HG02610 (cell line): ENCODE results near the gene FAM177B.

Experiments
- ATAC-seq: cut with Tn5 transposase; IDR thresholded peaks from one replicate; pipeline ENCODE4 v1.9.1; 2021; ENCODE audit warnings: mild to moderate bottlenecking, moderate library complexity; ENCODE audit not compliant: unreplicated experiment

Gene FAM177B

DNA sequence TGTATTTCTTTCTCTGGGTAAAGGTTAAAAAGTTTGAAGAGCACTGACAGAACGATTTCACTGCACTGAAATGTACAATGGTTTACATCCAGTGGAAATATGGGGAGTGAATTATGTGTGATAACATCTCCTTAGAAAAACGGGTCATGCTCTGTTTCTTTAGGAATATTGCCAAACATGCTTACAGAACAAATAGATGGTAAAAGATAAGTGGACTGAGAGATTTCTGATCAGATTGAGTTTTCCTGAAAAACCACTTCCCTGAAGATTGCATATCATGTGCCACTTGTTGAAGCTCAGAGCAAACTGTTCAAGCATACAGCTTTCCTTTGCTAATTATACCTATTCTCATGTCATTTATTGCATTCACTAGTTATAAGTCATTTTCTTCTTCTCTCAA lies 47.9 kb downstream of the FAM177B start:
- ATAC-seq, result no peak

DNA sequence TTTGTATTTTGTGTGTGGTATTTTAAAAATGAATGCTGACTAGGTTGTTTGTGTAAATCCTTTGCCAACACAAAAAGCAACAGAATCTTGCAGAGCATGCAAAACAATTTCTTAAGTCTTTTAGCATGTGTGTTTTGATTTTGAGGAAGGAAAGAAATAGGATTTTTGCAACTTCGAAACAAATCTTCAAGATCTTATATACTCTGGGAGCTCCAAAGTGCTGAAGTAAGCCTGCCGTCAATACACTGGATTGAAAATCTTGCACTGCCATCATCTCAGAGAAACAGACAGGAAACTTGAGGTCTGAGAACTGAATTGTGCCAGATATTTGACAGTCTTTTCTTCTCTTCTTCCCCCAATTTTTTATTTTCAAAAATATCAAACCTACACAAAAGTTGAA lies 48.5 kb downstream of the FAM177B start:
- no peak for ATAC-seq

GRCh38 chr1:222786121-222786520 lies 49.1 kb downstream of the FAM177B start:
- ATAC-seq, result no peak

DNA sequence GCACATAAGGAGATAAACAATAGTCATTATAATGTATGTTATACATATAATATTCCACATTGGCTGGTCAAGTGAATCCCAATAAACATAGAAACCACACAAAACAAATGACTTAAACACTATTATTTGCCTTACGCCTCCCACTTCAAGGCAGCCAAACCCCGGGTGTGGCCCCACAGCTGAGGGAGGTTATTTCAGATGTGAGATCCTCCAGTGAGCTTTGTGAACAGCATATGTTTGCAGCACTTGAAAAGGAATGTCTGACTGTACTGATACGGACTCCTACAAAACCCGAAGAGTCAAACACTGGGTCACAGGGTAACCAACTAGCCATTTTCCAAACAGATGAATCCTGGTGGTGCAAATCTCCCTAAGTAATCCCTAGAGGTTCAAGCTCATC lies 50.7 kb downstream of the FAM177B start:
- no peak for ATAC-seq

DNA sequence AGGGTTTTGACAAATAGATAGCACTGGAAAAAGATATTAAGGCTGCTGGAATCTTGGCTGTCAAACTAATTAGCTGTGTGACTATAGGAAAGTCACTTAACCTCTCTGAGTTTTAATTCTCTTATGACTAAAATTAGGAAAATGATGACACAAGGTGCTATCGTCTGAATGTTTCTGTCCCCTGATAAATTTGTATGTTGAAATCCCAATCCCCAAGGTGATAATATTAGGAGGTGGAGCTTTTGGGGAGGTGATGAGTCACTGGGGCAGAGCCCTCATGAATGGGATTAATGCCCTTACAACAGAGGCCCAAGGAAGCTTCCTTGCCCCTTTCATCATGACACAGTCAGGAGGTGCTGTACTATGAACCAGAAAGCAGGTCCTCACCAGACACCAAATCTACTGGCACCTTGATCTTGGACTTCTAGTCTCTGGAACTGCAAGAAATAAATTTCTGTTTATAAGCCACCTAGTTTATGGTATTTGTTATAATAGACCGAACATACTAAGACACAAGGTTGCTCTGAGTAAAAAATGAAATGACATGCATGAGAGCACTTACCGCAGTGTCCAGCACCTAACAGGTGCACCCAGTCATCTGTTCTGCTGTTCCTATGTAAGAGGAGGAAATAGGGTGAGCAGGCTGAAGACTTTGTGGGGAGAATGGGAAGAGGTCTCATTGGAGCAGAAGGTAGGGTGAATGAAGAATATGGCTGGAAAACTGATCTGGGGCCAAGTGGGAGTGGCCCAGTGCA lies 51.6 kb downstream of the FAM177B start:
- peak; percentile 89 for ATAC-seq

GRCh38 chr1:222790115-222790514 lies 53.1 kb downstream of the FAM177B start:
- no peak for ATAC-seq

DNA sequence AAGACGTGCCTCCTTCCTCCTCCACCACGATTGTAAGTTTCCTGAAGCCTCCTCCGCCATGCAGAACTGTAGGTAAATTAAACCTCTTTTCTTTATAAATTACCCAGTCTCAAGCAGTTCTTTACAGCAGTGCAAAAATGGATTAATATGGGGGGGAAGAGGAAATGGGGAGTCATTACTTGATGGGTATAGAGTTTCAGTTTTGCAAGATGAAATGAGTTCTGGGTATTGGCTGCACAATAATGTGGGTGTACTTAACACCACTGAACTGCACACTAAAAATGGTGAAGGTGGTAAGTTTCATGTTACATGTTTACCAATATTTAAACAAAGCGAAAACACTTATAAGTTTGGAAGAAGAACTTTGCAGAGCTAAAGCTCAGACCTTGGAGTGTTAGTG lies 53.5 kb downstream of the FAM177B start:
- no peak for ATAC-seq

DNA sequence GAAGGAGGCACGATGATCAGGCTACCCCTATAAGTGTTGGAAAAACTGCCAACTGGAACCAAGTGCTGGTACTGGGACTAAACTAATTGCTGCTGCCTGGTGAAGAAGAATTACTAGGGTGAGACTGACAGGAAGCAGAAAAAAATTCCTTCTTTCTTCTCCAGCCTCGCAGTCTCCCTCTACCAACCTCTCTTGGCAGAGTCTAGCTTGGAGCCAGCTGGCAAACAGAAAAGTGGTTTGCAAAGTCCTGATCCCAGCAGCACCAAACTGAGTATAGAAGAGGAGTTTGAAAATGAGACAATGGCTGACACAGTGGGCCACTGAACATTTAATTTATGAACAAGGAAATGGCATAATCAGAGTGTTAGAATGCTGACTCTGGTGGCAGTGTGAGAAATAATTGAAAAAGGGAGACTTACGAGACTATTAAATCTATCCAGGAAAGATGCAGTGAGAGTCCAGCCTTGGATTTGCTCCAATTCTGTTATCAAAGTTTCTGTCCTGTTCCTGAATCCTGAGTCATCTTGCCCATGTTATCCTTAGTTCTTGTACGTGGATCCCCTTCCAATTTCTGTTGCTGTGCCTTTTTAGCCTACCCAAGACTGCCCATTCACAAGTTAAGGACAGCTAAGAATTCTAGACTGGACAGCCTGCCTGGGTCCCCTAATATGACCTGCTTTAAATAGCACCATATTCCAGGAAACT lies 54.2 kb downstream of the FAM177B start:
- ATAC-seq, result no peak

GRCh38 chr1:222792744-222793143 lies 55.7 kb downstream of the FAM177B start:
- ATAC-seq, result no peak

DNA sequence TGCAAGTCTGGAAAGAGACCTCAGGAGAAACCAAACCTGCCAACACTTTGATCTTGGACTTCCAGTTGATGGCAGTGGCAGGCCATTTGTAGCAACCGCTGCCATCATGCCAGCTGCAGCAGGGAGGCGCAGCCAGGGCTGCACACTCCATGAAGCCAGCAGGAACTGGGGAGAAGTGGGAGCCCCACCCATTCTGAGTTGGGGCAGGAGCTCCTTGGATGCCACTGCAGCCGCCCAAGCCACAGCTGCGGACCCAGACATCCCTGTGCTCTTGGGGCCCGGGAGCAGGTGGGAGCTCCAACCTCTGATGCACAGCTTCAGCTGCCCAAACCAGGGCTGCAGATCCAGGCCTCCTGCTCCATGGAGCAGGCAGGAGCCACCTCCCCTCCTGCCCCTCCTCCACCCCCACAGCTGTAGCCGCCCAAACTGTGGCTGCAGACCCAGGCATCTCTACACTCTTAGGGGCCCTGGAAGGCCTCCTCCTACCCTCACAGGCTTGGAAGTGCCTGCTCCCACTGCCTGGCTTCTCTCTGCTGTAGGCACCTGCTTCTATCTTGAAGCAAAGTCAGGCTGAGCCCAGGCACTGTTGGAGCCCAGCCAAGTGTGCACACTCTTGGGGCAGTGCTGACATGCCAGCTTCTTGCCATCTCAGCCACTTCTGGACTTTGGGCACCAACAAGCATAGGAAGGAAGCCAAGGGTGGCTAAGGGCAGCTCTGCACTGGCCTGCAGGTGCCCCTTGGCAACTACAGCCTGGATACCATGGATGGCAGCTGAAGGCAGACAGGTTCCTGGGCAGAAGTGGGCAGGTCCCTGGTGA lies 57.9 kb downstream of the FAM177B start:
- ATAC-seq, result no peak

GRCh38 chr1:222798116-222798515 lies 61.1 kb downstream of the FAM177B start:
- ATAC-seq, result peak; percentile 69

- no peak for ATAC-seq
Observed at GRCh38 chr1:222798975-222799374, 62.0 kb downstream of the FAM177B start.
